Sigmoid colon (tissue), 4 donors: ENCODE results near the gene ARHGEF7.
A peak's percentile ranks its signal among the peaks of the same experiment; 100 is the strongest.

ENCODE experiments used
- EP300 ChIP-seq, 4 donors: sonication (generic); formaldehyde crosslinking; IDR thresholded peaks; one replicate each; pipeline ENCODE4 v1.6.1; 2017; ENCODE audit warnings: antibody characterized with exemption in 4 of 4
- POLR2A ChIP-seq, 2 donors: fragments of 450-650 bp; IDR thresholded peaks; one replicate each; pipeline ENCODE4 v1.6.1; 2016; ENCODE audit warnings: antibody characterized with exemption in 2 of 2, mild to moderate bottlenecking in 2 of 2, moderate library complexity in 2 of 2
- POLR2AphosphoS5 ChIP-seq, 4 donors: sonication (generic); formaldehyde crosslinking; IDR thresholded peaks; one replicate each; pipeline ENCODE4 v1.6.1; 2017; ENCODE audit warnings: antibody characterized with exemption in 4 of 4
- TF ChIP-seq, protein P1 (sequence below), 4 experiments: fragments of 450-650 bp in 3 of 4; fragments of 200-600 bp in 1 of 4; IDR thresholded peaks; one replicate each; pipeline ENCODE4 v1.5.1; 2016 to 2019; ENCODE audit warnings: antibody characterized with exemption in 4 of 4, mild to moderate bottlenecking in 3 of 4, moderate library complexity in 2 of 4

DNA sequence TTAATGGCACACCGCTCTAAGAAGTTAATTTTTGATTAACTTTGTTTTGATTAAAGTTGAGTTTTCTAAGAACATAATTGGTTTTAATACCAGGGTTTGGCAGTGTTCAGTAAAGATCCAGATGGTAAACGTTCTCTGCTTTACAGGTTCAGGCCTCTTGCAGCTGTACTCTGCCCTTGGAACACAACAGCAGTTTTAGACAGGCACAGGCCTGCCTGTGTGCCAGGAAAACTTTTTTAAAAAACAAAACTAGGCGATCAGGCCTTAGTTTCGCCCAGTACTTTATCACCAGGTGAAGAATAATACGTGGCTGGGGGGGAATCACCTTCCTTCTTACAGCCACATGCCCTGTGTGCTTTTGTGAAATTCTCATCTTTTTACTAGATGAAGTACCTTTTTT lies 167.3 kb downstream of the ARHGEF7 start:
- TF ChIP-seq, protein P1, sequence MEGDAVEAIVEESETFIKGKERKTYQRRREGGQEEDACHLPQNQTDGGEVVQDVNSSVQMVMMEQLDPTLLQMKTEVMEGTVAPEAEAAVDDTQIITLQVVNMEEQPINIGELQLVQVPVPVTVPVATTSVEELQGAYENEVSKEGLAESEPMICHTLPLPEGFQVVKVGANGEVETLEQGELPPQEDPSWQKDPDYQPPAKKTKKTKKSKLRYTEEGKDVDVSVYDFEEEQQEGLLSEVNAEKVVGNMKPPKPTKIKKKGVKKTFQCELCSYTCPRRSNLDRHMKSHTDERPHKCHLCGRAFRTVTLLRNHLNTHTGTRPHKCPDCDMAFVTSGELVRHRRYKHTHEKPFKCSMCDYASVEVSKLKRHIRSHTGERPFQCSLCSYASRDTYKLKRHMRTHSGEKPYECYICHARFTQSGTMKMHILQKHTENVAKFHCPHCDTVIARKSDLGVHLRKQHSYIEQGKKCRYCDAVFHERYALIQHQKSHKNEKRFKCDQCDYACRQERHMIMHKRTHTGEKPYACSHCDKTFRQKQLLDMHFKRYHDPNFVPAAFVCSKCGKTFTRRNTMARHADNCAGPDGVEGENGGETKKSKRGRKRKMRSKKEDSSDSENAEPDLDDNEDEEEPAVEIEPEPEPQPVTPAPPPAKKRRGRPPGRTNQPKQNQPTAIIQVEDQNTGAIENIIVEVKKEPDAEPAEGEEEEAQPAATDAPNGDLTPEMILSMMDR (IDR thresholded peaks at IDR 0.05): no peak
- TF ChIP-seq POLR2AphosphoS5 (IDR thresholded peaks at IDR 0.05): no peak
- no peak for TF ChIP-seq POLR2A (IDR thresholded peaks at IDR 0.05)
- TF ChIP-seq EP300 (IDR thresholded peaks at IDR 0.05): peak in 1 of 4 donors; percentile 12
